WERI-Rb-1 (cell line): ENCODE results near the gene UBASH3B.

Experiments used
- DNase-seq: peaks from one replicate; pipeline ENCODE4 v3.0.0-alpha.2; 2020
- H3K27ac ChIP-seq: fragments of 250-450 bp; sonication (Bioruptor Pico); 2 replicates; pipeline ENCODE4 v1.5.1; 2020; ENCODE audit warnings: mild to moderate bottlenecking, moderate library complexity
- H3K27me3 ChIP-seq: fragments of 250-450 bp; sonication (Bioruptor Pico); 2 replicates; pipeline ENCODE4 v1.5.1; 2021; ENCODE audit warnings: mild to moderate bottlenecking, low read depth, moderate library complexity; ENCODE audit not compliant: insufficient read depth, severe bottlenecking
- H3K36me3 ChIP-seq: fragments of 250-450 bp; sonication (Bioruptor Pico); 2 replicates; pipeline ENCODE4 v1.5.1; 2020; ENCODE audit warnings: mild to moderate bottlenecking, moderate library complexity
- H3K4me3 ChIP-seq: 2 replicates; pipeline ENCODE4 v1.5.1; 2011; ENCODE audit warnings: low read depth, mild to moderate bottlenecking, control low read depth, low read length
- H3K9me3 ChIP-seq: fragments of 250-450 bp; sonication (Bioruptor Pico); 2 replicates; pipeline ENCODE4 v1.5.1; 2021; ENCODE audit warnings: mild to moderate bottlenecking, moderate library complexity; ENCODE audit not compliant: severe bottlenecking
- CTCF ChIP-seq: IDR thresholded peaks from 2 replicates; pipeline ENCODE4 v1.5.1; 2011; ENCODE audit warnings: low read depth, mild to moderate bottlenecking, control low read depth, inconsistent platforms, low read length

The UBASH3B gene

GRCh38 chr11:122720107-122720881 is 64.8 kb downstream of the UBASH3B start:
- no peak for DNase-seq
- Histone ChIP-seq H3K27me3 (peaks cover 78% of the 10 kb centered on the region), H3K36me3 (no peaks in the 10 kb centered on the region), H3K27ac (no peak overlapping the region), H3K4me3 (no peak overlapping the region), H3K9me3 (no peaks in the 10 kb centered on the region)
- no peak for TF ChIP-seq CTCF

GRCh38 chr11:122721201-122721963 is 65.9 kb downstream of the UBASH3B start:
- Histone ChIP-seq H3K27me3 (peaks cover 79% of the 10 kb centered on the region), H3K4me3 (no peak overlapping the region), H3K36me3 (no peaks in the 10 kb centered on the region), H3K27ac (no peak overlapping the region), H3K9me3 (no peaks in the 10 kb centered on the region)
- no peak for DNase-seq
- TF ChIP-seq CTCF: no peak

- peaks cover 79% of the 10 kb centered on the region for H3K27me3 ChIP-seq
- no peaks in the 10 kb centered on the region for H3K36me3 ChIP-seq
- no peak for TF ChIP-seq CTCF
- H3K27ac ChIP-seq: no peak overlapping the region
- DNase-seq: no peak
- no peak overlapping the region for H3K4me3 ChIP-seq
- H3K9me3 ChIP-seq: no peaks in the 10 kb centered on the region
Observed at GRCh38 chr11:122721964-122722266, 66.4 kb downstream of the UBASH3B start.

GRCh38 chr11:122723106-122723505 is 67.6 kb downstream of the UBASH3B start:
- no peak for TF ChIP-seq CTCF
- no peak for DNase-seq
- H3K36me3 ChIP-seq: no peaks in the 10 kb centered on the region
- H3K27me3 ChIP-seq: peaks cover 78% of the 10 kb centered on the region
- no peak overlapping the region for H3K4me3 ChIP-seq
- H3K27ac ChIP-seq: no peak overlapping the region
- peaks cover 3% of the 10 kb centered on the region for H3K9me3 ChIP-seq

GRCh38 chr11:122723576-122723975 is 68.1 kb downstream of the UBASH3B start:
- Histone ChIP-seq H3K36me3 (no peaks in the 10 kb centered on the region), H3K9me3 (peaks cover 3% of the 10 kb centered on the region), H3K27ac (no peak overlapping the region), H3K4me3 (no peak overlapping the region), H3K27me3 (peaks cover 81% of the 10 kb centered on the region)
- TF ChIP-seq CTCF: no peak
- DNase-seq: no peak
